Epithelial cell of proximal tubule (primary cell): Measurements from ENCODE around the gene LEFTY2. TPM values are rescaled to one million over a fixed set of nuclear protein-coding genes. Genes with fewer than 3 reads are reported as not detected.

Experiments used
- DNase-seq: peaks from one replicate; pipeline ENCODE4 v3.0.0-alpha.2; 2011; ENCODE audit warnings: low read depth
- H3K4me3 ChIP-seq: 2 replicates; pipeline ENCODE4 v1.5.1; 2011; ENCODE audit warnings: low read depth, mild to moderate bottlenecking, low read length
- CTCF ChIP-seq: conservative IDR thresholded peaks from 2 replicates; pipeline ENCODE4 v1.5.1; 2012; ENCODE audit warnings: low read depth, mild to moderate bottlenecking, low read length
- total RNA-seq: library from RNA; depleted of rRNA; stranded (reverse); fragments of >200 nt; gene quantifications from 2 replicates; pipeline ENCODE4 v1.2.3, GENCODE V29; 2015

The LEFTY2 gene
- total RNA-seq, 1 donor from 2014 or later: not detected

DNA sequence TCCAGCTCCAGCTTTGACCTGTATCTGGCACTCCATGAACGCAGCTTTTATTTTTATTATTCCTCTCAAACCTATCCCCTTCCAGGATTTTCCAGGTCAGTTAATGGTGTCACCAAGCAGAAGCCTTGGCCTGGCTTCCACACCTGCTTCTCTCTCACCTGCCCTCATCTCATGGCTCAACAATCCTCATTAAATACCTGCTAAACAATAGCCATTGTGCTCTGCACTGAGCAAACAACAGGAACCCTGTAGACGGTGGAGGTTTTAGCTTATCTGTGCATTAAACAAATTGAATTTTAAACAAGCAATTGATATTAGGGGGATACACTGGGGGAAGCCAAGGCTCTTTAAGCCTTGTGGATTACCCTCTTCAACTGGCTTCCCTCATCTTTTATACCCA is 32.2 kb downstream of the LEFTY2 start:
- no peak for DNase-seq
- no peak for TF ChIP-seq CTCF
- no peak overlapping the region for H3K4me3 ChIP-seq

- no peak for DNase-seq
- no peak for TF ChIP-seq CTCF
- no peak overlapping the region for H3K4me3 ChIP-seq
Observed at GRCh38 chr1:225908013-225908640, 32.9 kb downstream of the LEFTY2 start.

GRCh38 chr1:225907341-225907740 is 33.7 kb downstream of the LEFTY2 start:
- no peak for DNase-seq
- H3K4me3 ChIP-seq: no peak overlapping the region
- no peak for TF ChIP-seq CTCF

- no peak overlapping the region for H3K4me3 ChIP-seq
- TF ChIP-seq CTCF: no peak
- DNase-seq: no peak
Observed at GRCh38 chr1:225906467-225906866, 34.6 kb downstream of the LEFTY2 start.

DNA sequence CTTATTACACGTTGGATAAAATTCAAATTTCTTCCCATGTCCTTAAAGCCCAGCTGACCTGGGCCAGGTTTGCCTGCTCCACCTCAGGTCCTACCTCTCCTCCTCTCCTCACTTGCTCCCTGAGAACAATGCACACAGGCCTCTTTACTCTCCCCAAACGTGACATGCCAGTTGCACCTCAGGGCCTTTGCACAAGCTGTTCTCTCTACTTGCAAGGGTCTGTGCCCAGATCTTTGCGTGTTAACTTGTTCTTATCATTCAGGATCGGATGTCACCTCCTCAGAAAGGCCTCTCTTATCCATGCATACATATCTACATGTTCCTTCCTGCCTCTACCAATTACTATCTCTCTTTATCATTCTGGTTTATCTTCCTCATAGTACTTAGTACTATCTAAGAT is 37.4 kb downstream of the LEFTY2 start:
- no peak for DNase-seq
- TF ChIP-seq CTCF: no peak
- H3K4me3 ChIP-seq: no peak overlapping the region

GRCh38 chr1:225899044-225899925 is 41.7 kb downstream of the LEFTY2 start:
- TF ChIP-seq CTCF: no peak
- no peak for DNase-seq
- no peak overlapping the region for H3K4me3 ChIP-seq
